ENCODE results near the gene PTPRC. TPM values are rescaled to one million over a fixed set of nuclear protein-coding genes. Genes with fewer than 3 reads are reported as not detected.

PTPRC gene
- total RNA-seq, 1 donor from 2014 or later: 33.4 TPM

GRCh38 chr1:198805498-198806151, 166.8 kb downstream of the PTPRC start:
- no peak for DNase-seq (ENCODE audit: extremely low spot score in 2 of 2)
- Histone ChIP-seq H3K9me3 (no peaks in the 10 kb centered on the region), H3K4me3 (no peak overlapping the region), H3K27me3 (no peaks in the 10 kb centered on the region), H3K27ac (no peak overlapping the region), H3K4me1 (no peaks in the 10 kb centered on the region), H3K36me3 (no peaks in the 10 kb centered on the region)
- intact Hi-C loops (cut with DNase I): no loop called here
- TF ChIP-seq POLR2A (IDR thresholded peaks at IDR 0.05) (no peak), CTCF (IDR thresholded peaks at IDR 0.05) (no peak), POLR2AphosphoS5 (IDR thresholded peaks at IDR 0.05; ENCODE audit: insufficient read depth in 1 of 2, low read depth in 1 of 2) (no peak)

- H3K36me3 ChIP-seq: no peaks in the 10 kb centered on the region
- intact Hi-C loops (cut with DNase I): no loop called here
- H3K27ac ChIP-seq: no peak overlapping the region
- H3K4me1 ChIP-seq: no peaks in the 10 kb centered on the region
- no peaks in the 10 kb centered on the region for H3K9me3 ChIP-seq
- no peak for TF ChIP-seq POLR2AphosphoS5 (IDR thresholded peaks at IDR 0.05; ENCODE audit: insufficient read depth in 1 of 2, low read depth in 1 of 2)
- TF ChIP-seq POLR2A (IDR thresholded peaks at IDR 0.05): no peak
- no peak for TF ChIP-seq CTCF (IDR thresholded peaks at IDR 0.05)
- no peak overlapping the region for H3K4me3 ChIP-seq
- H3K27me3 ChIP-seq: no peaks in the 10 kb centered on the region
- DNase-seq (ENCODE audit: extremely low spot score in 2 of 2): no peak
Measured at GRCh38 chr1:198806861-198807260, 168.0 kb downstream of the PTPRC start.

Other genes starting within 250 kb of the PTPRC start
- gene ATP6V1G3, start 98.4 kb upstream of the PTPRC start, total RNA-seq: not detected

Measured in vagina (tissue), 2 donors.